Activated CD4-positive, alpha-beta memory T cell treated with anti-CD3 and anti-CD28 coated beads, Interleukin-2, amount 10 ng/mL, durations not matched to agents 7 days and 5 days (primary cell): ENCODE data around the gene CHCHD1. TPM values are rescaled to one million over a fixed set of nuclear protein-coding genes. Genes with fewer than 3 reads are reported as not detected.
"Not testable (repeated sequence)": the region's sequence is repeated elsewhere in the genome, so short reads cannot be mapped to it uniquely, and the experiment has no call there.

Experiments used
- CTCF ChIA-PET: fragments of 350-600 bp; sonication (Branson Sonifier 250); formaldehyde crosslinking; loops from one replicate; lab custom pipeline; 2021; ENCODE audit warnings: antibody characterized with exemption, inconsistent platforms; lab: Charles Lee
- POLR2A ChIA-PET: fragments of 350-600 bp; sonication (Branson Sonifier 250); formaldehyde crosslinking; loops from one replicate; lab custom pipeline; 2021; ENCODE audit warnings: antibody characterized with exemption; lab: Charles Lee
- DNase-seq: peaks from one replicate; pipeline ENCODE4 v3.0.0-alpha.2; 2020
- H3K27ac Mint-ChIP-seq: one replicate; pipeline ENCODE4 v1.8.0; 2021; ENCODE audit warnings: mild to moderate bottlenecking, mixed read lengths
- H3K27me3 Mint-ChIP-seq: one replicate; pipeline ENCODE4 v1.8.0; 2021; ENCODE audit warnings: mixed read lengths
- H3K36me3 Mint-ChIP-seq: one replicate; pipeline ENCODE4 v1.8.0; 2021; ENCODE audit warnings: low read depth, mixed read lengths
- H3K4me1 Mint-ChIP-seq: one replicate; pipeline ENCODE4 v1.8.0; 2021; ENCODE audit warnings: mixed read lengths
- H3K4me3 Mint-ChIP-seq: one replicate; pipeline ENCODE4 v1.8.0; 2021; ENCODE audit warnings: mild to moderate bottlenecking, mixed read lengths
- H3K9me3 Mint-ChIP-seq: one replicate; pipeline ENCODE4 v1.8.0; 2021; ENCODE audit warnings: mixed read lengths
- total RNA-seq, 2 experiments: library from RNA; stranded (reverse); gene quantifications; one replicate each; pipeline ENCODE4 v1.2.3, GENCODE V29; 2021

CHCHD1 gene
- total RNA-seq, 2 experiments from 2014 or later: 31.4 to 34.6 TPM

GRCh38 chr10:73785721-73786511 lies 4.1 kb downstream of the CHCHD1 start:
- Mint-ChIP-seq H3K4me1 (peaks cover 52% of the 10 kb centered on the region), H3K36me3 (peaks cover 37% of the 10 kb centered on the region), H3K27ac (peak overlapping the region; percentile 98), H3K27me3 (no peaks in the 10 kb centered on the region), H3K4me3 (peak overlapping the region; percentile 85), H3K9me3 (no peaks in the 10 kb centered on the region)
- CTCF ChIA-PET: interaction anchor here (0.6 to 9.9 kb wide), 4 partner anchors 15 to 93 kb away, joined by 3 to 92 read pairs (median 3); partner anchors contain the start of gene SEC24C
- POLR2A ChIA-PET: interaction anchor here (0.9 to 6.3 kb wide), 14 partner anchors 8 to 291 kb away, joined by 3 to 73 read pairs (median 7); partner anchors contain the start of genes CAMK2G, PPP3CB and SEC24C
- DNase-seq: peak; percentile 59

- peak overlapping the region; percentile 75 for H3K27ac Mint-ChIP-seq
- no peaks in the 10 kb centered on the region for H3K27me3 Mint-ChIP-seq
- H3K4me1 Mint-ChIP-seq: peaks cover 51% of the 10 kb centered on the region
- peaks cover 42% of the 10 kb centered on the region for H3K36me3 Mint-ChIP-seq
- ChIA-PET POLR2A (interaction anchor here (0.9 to 6.3 kb wide), 14 partner anchors 8 to 291 kb away, joined by 3 to 73 read pairs (median 7); partner anchors contain the start of genes CAMK2G, PPP3CB and SEC24C), CTCF (interaction anchor here (0.7 to 9.9 kb wide), 4 partner anchors 15 to 1941 kb away, joined by 3 to 92 read pairs (median 3); partner anchors contain the start of gene SEC24C)
- DNase-seq: no peak
- peak overlapping the region; percentile 85 for H3K4me3 Mint-ChIP-seq
- no peaks in the 10 kb centered on the region for H3K9me3 Mint-ChIP-seq
Measured at GRCh38 chr10:73786512-73786885, 4.7 kb downstream of the CHCHD1 start.

GRCh38 chr10:73787031-73787800 lies 5.4 kb downstream of the CHCHD1 start:
- peak overlapping the region; percentile 85 for H3K4me3 Mint-ChIP-seq
- DNase-seq, H3K9me3 Mint-ChIP-seq, H3K27ac Mint-ChIP-seq, H3K27me3 Mint-ChIP-seq: not testable (repeated sequence)
- H3K4me1 Mint-ChIP-seq: peaks cover 49% of the 10 kb centered on the region
- CTCF ChIA-PET: interaction anchor here (0.7 to 9.9 kb wide), 3 partner anchors 16 to 1942 kb away, joined by 3 to 92 read pairs (median 3); partner anchors contain the start of gene SEC24C
- H3K36me3 Mint-ChIP-seq: peaks cover 41% of the 10 kb centered on the region
- POLR2A ChIA-PET: interaction anchor here (1.0 to 6.3 kb wide), 9 partner anchors 11 to 88 kb away, joined by 4 to 73 read pairs (median 7); partner anchors contain the start of gene CAMK2G

DNA sequence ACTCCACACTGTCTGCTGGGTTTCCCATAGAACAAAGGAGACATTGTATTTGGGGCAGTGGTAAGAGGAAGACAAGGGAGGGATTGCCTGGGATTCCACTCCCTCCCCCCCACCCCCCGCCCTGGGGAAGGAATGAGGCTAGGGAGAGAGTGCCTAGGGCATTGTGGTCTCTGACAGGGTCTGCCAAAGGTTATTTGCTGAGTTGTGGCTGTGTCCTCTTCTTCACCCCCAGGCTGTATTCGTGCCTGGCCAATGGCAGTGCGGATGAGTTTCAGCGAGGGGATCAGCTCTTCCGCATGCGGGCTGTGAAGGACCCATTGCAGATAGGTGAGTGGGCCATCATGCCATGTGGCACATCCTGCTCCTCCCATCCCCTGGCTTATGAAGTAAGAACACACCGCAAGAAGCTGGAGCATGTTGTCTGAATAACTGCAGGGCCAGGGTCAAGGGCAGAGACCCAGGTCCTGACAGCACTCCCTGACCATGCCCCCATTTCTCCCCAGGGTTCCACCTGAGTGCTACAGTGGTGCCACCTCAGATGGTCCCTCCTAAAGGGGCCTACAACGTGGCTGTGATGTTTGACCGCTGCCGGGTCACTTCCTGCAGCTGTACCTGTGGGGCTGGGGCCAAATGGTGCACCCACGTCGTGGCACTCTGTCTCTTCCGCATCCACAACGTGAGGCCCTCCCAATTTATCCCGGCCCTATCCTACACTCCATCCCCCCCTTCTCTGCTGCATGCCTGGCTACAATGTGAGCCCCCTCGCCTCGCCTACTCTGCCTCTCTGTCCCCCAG lies 7.2 kb downstream of the CHCHD1 start:
- H3K9me3 Mint-ChIP-seq: no peaks in the 10 kb centered on the region
- H3K36me3 Mint-ChIP-seq: peaks cover 49% of the 10 kb centered on the region
- POLR2A ChIA-PET: interaction anchor here (2.0 to 6.3 kb wide), 2 partner anchors 10 to 19 kb away, joined by 7 to 73 read pairs; no protein-coding TSS in a partner anchor
- H3K27ac Mint-ChIP-seq: no peak overlapping the region
- DNase-seq: no peak
- H3K4me1 Mint-ChIP-seq: peaks cover 33% of the 10 kb centered on the region
- CTCF ChIA-PET: no interaction called here
- H3K27me3 Mint-ChIP-seq: no peaks in the 10 kb centered on the region
- no peak overlapping the region for H3K4me3 Mint-ChIP-seq

GRCh38 chr10:73789659-73790055 lies 7.8 kb downstream of the CHCHD1 start:
- ChIA-PET CTCF (interaction anchor here (0.6 kb wide), 1 partner anchor 53 kb away, joined by 3 read pairs; no protein-coding TSS in a partner anchor), POLR2A (interaction anchor here (6.3 kb wide), 1 partner anchor 18 kb away, joined by 73 read pairs; no protein-coding TSS in a partner anchor)
- Mint-ChIP-seq H3K27me3 (no peaks in the 10 kb centered on the region), H3K9me3 (no peaks in the 10 kb centered on the region), H3K36me3 (peaks cover 55% of the 10 kb centered on the region), H3K27ac (no peak overlapping the region), H3K4me3 (no peak overlapping the region), H3K4me1 (peaks cover 29% of the 10 kb centered on the region)
- no peak for DNase-seq

GRCh38 chr10:73790886-73791625 lies 9.2 kb downstream of the CHCHD1 start:
- H3K36me3 Mint-ChIP-seq: peaks cover 57% of the 10 kb centered on the region
- DNase-seq: no peak
- H3K9me3 Mint-ChIP-seq: no peaks in the 10 kb centered on the region
- H3K4me3 Mint-ChIP-seq: no peak overlapping the region
- H3K4me1 Mint-ChIP-seq: peaks cover 18% of the 10 kb centered on the region
- CTCF ChIA-PET: no interaction called here
- POLR2A ChIA-PET: interaction anchor here (6.3 kb wide), 1 partner anchor 17 kb away, joined by 73 read pairs; no protein-coding TSS in a partner anchor
- H3K27ac Mint-ChIP-seq: no peak overlapping the region
- H3K27me3 Mint-ChIP-seq: no peaks in the 10 kb centered on the region

GRCh38 chr10:73791871-73792400 lies 10.1 kb downstream of the CHCHD1 start:
- POLR2A ChIA-PET: interaction anchor here (1.0 to 3.7 kb wide), 3 partner anchors 10 to 18 kb away, joined by 3 to 22 read pairs (median 7); no protein-coding TSS in a partner anchor
- no peak for DNase-seq
- no peak overlapping the region for H3K4me3 Mint-ChIP-seq
- no peaks in the 10 kb centered on the region for H3K27me3 Mint-ChIP-seq
- CTCF ChIA-PET: no interaction called here
- peaks cover 11% of the 10 kb centered on the region for H3K4me1 Mint-ChIP-seq
- peaks cover 59% of the 10 kb centered on the region for H3K36me3 Mint-ChIP-seq
- H3K27ac Mint-ChIP-seq: no peak overlapping the region
- H3K9me3 Mint-ChIP-seq: no peaks in the 10 kb centered on the region

GRCh38 chr10:73793456-73793855 lies 11.6 kb downstream of the CHCHD1 start:
- ChIA-PET CTCF (no interaction called here), POLR2A (interaction anchor here (1.5 to 3.7 kb wide), 4 partner anchors 7 to 16 kb away, joined by 3 to 22 read pairs (median 6); partner anchors contain the start of gene CHCHD1)
- H3K36me3 Mint-ChIP-seq: peaks cover 74% of the 10 kb centered on the region
- no peak overlapping the region for H3K27ac Mint-ChIP-seq
- DNase-seq: no peak
- H3K4me1 Mint-ChIP-seq: peaks cover 1% of the 10 kb centered on the region
- H3K27me3 Mint-ChIP-seq: no peaks in the 10 kb centered on the region
- H3K4me3 Mint-ChIP-seq: no peak overlapping the region
- H3K9me3 Mint-ChIP-seq: no peaks in the 10 kb centered on the region

DNA sequence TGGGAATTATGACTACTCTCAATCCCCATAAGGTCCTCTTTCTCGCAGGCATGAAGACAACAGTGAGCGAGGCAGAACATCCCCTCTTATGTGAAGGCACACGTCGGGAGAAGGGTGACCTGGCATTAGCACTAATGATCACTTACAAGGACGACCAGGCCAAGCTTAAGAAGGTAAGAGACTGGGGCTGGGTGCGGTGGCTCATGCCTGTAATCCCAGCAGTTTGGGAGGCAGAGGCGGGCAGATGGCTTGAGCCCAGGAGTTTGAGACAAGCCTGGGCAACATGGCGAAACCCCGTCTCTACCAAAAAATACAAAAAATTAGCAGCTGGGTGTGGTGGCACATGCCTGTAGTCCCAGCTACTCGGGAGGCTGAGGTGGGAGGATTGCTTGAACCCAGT lies 13.6 kb downstream of the CHCHD1 start:
- DNase-seq, H3K4me1 Mint-ChIP-seq, CTCF ChIA-PET, H3K9me3 Mint-ChIP-seq, H3K27ac Mint-ChIP-seq, H3K27me3 Mint-ChIP-seq, H3K4me3 Mint-ChIP-seq: not testable (repeated sequence)
- peaks cover 71% of the 10 kb centered on the region for H3K36me3 Mint-ChIP-seq
- POLR2A ChIA-PET: interaction anchor here (0.5 to 6.4 kb wide), 5 partner anchors 9 to 22 kb away, joined by 3 to 35 read pairs (median 6); partner anchors contain the start of gene ZSWIM8

GRCh38 chr10:73796035-73796434 lies 14.2 kb downstream of the CHCHD1 start:
- POLR2A ChIA-PET: interaction anchor here (1.0 to 6.4 kb wide), 4 partner anchors 10 to 381 kb away, joined by 3 to 35 read pairs (median 5); no protein-coding TSS in a partner anchor
- H3K27me3 Mint-ChIP-seq, H3K4me3 Mint-ChIP-seq, H3K27ac Mint-ChIP-seq, DNase-seq, H3K4me1 Mint-ChIP-seq, H3K9me3 Mint-ChIP-seq, CTCF ChIA-PET: not testable (repeated sequence)
- H3K36me3 Mint-ChIP-seq: peaks cover 71% of the 10 kb centered on the region

GRCh38 chr10:73796766-73797165 lies 14.9 kb downstream of the CHCHD1 start:
- no peak overlapping the region for H3K4me3 Mint-ChIP-seq
- H3K9me3 Mint-ChIP-seq: no peaks in the 10 kb centered on the region
- ChIA-PET CTCF (no interaction called here), POLR2A (interaction anchor here (1.0 to 6.4 kb wide), 4 partner anchors 11 to 380 kb away, joined by 3 to 35 read pairs (median 8); partner anchors contain the start of gene CHCHD1)
- H3K36me3 Mint-ChIP-seq: peaks cover 70% of the 10 kb centered on the region
- H3K27ac Mint-ChIP-seq: no peak overlapping the region
- no peak for DNase-seq
- H3K27me3 Mint-ChIP-seq: no peaks in the 10 kb centered on the region
- H3K4me1 Mint-ChIP-seq: no peaks in the 10 kb centered on the region
